Uterine smooth muscle cell (primary cell): ENCODE results near the gene DBH. TPM values are rescaled to one million over a fixed set of nuclear protein-coding genes. Genes with fewer than 3 reads are reported as not detected.

Experiments used
- total RNA-seq: library from RNA; depleted of rRNA; stranded (reverse); fragments of >200 nt; gene quantifications from 2 replicates; pipeline ENCODE4 v1.2.3, GENCODE V29; 2014

The DBH gene
- not detected in 2 replicates for total RNA-seq

GRCh38 chr9:133635533-133636531, at the start of gene DBH:
TSS of gene DBH (plus strand) at chr9:133636363. CDS start at chr9:133636372, 9 bp downstream.

GRCh38 chr9:133609311-133610098, 26.7 kb upstream of the DBH start, which contains the start of gene FAM163B:
TSS of gene FAM163B (minus strand) at chr9:133609389. CDS start at chr9:133580223, 29,166 bp downstream.

Other genes starting within 250 kb of the DBH start
- 15.9 and 17.6 TPM in 2 replicates for gene REXO4, start 218.4 kb upstream of the DBH start, total RNA-seq
- gene ADAMTS13, start 214.0 kb upstream of the DBH start, total RNA-seq, result 0.77 and 2.7 TPM in 2 replicates
- 4.0 and 9.4 TPM in 2 replicates for gene CACFD1, start 176.4 kb upstream of the DBH start, total RNA-seq
- 16.2 and 17.4 TPM in 2 replicates for gene SLC2A6, start 157.3 kb upstream of the DBH start, total RNA-seq
- not detected in 2 replicates for gene MYMK, start 111.4 kb upstream of the DBH start, total RNA-seq
- gene ADAMTSL2, start 101.7 kb upstream of the DBH start, total RNA-seq, result not detected in 2 replicates
- gene FAM163B, start 27.0 kb upstream of the DBH start, total RNA-seq, result not detected in 2 replicates
- gene SARDH, start 102.0 kb downstream of the DBH start, total RNA-seq, result 4.2 and 13.7 TPM in 2 replicates